Measurements from ENCODE around the gene MTIF2. TPM values are rescaled to one million over a fixed set of nuclear protein-coding genes. Genes with fewer than 3 reads are reported as not detected.
A peak's percentile ranks its signal among the peaks of the same experiment; 100 is the strongest.
"Not testable (repeated sequence)": the region's sequence is repeated elsewhere in the genome, so short reads cannot be mapped to it uniquely, and the experiment has no call there.

The MTIF2 gene
- total RNA-seq, 2 donors from 2014 or later = 39.1 to 49.9 TPM

GRCh38 chr2:55301277-55301676, 32.2 kb upstream of the MTIF2 start:
- no peaks in the 10 kb centered on the region for H3K4me1 ChIP-seq
- intact Hi-C loops (cut with DNase I) = no loop called here
- no peak for TF ChIP-seq CTCF (IDR thresholded peaks at IDR 0.05)

DNA sequence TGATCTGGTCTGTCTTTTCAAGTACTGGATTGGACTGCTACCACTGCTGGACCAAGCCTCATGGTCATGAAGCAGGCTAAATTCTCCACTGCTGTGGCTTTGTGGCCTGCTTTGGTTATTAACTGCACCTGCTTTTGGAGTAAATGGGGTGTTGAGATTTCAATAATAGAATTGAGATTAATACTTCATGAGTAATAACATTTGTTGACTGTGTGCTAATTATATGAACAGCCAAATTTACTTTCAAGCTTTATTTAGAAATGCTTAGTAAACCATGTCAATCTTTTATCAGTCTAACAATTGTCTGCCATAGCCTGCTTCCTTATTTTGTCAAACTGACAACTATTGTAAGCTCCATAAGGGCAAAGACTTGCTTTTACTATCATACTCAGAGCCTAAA, 27.4 kb upstream of the MTIF2 start:
- TF ChIP-seq CTCF (IDR thresholded peaks at IDR 0.05) = no peak
- H3K36me3 ChIP-seq = no peaks in the 10 kb centered on the region
- H3K27me3 ChIP-seq = no peaks in the 10 kb centered on the region
- H3K9ac ChIP-seq (ENCODE audit: low read depth in 2 of 2, low read length in 2 of 2) = no peak overlapping the region
- no peaks in the 10 kb centered on the region for H3K4me1 ChIP-seq
- H3K4me3 ChIP-seq = no peak overlapping the region
- intact Hi-C loops (cut with DNase I) = no loop called here
- no peak for DNase-seq
- no peaks in the 10 kb centered on the region for H3K9me3 ChIP-seq
- no peak overlapping the region for H3K27ac ChIP-seq

More at GRCh38 chr2:55301277-55301676, 32.2 kb upstream of the MTIF2 start:
- H3K27ac ChIP-seq = no peak overlapping the region
- H3K36me3 ChIP-seq = no peaks in the 10 kb centered on the region
- H3K9ac ChIP-seq (ENCODE audit: low read depth in 2 of 2, low read length in 2 of 2) = no peak overlapping the region
- no peak overlapping the region for H3K4me3 ChIP-seq
- DNase-seq = no peak
- no peaks in the 10 kb centered on the region for H3K9me3 ChIP-seq
- H3K27me3 ChIP-seq = no peaks in the 10 kb centered on the region

- no peak for TF ChIP-seq CTCF (IDR thresholded peaks at IDR 0.05)
- Histone ChIP-seq H3K36me3 (no peaks in the 10 kb centered on the region), H3K27ac (no peak overlapping the region), H3K9ac (ENCODE audit: low read depth in 2 of 2, low read length in 2 of 2) (no peak overlapping the region), H3K9me3 (no peaks in the 10 kb centered on the region), H3K27me3 (no peaks in the 10 kb centered on the region), H3K4me1 (no peaks in the 10 kb centered on the region), H3K4me3 (peak overlapping the region; percentile 77)
- DNase-seq = no peak
- intact Hi-C loops (cut with DNase I) = no loop called here
These were observed 14.1 kb upstream of the MTIF2 start for GRCh38 chr2:55283083-55283482.

DNA sequence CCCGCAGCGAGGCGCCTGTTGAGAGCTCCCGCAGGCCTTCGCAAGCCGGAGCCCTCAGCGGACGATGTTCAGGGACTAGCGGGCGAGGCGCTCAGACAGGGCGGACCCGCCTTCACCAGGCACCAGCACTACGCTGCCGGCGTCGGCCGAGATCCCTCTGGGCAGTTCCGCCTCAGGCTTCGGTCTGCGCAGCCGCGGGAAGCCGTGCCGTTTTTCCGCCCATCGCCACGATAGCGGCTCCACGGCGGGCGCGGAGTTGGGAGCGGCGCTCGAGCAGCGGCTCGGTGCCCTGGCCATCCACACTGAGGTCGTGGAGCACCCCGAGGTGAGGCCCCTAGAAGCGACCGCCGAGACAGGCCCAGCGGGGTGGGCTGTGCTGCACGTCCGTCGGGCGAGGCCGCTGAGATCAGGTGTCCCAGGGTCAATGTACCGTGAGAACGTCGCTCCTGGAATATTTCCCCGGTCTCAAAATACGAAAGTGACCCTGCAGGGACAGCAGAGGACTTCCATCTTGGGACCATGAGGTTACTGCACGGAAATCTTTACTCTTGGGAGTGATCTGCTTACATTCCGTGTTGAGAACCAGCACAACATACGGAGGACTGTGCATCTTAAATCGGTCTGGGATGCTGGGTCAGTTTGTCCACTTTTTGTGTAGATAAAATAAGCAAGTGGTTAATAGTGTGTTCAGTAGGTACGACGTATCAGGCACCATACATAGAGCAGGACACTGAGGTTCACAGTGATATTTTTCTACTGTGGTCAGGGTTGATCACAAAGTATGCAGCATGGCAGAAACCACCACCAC, 13.3 kb upstream of the MTIF2 start:
- no peaks in the 10 kb centered on the region for H3K36me3 ChIP-seq
- no peaks in the 10 kb centered on the region for H3K4me1 ChIP-seq
- peak overlapping the region; percentile 77 for H3K4me3 ChIP-seq
- no peaks in the 10 kb centered on the region for H3K27me3 ChIP-seq
- DNase-seq = peak; percentile 90
- intact Hi-C loops (cut with DNase I) = no loop called here
- H3K27ac ChIP-seq = peak overlapping the region; percentile 94
- no peaks in the 10 kb centered on the region for H3K9me3 ChIP-seq
- TF ChIP-seq CTCF (IDR thresholded peaks at IDR 0.05) = no peak
- H3K9ac ChIP-seq (ENCODE audit: low read depth in 2 of 2, low read length in 2 of 2) = peak overlapping the region; percentile 79 to 86

DNA sequence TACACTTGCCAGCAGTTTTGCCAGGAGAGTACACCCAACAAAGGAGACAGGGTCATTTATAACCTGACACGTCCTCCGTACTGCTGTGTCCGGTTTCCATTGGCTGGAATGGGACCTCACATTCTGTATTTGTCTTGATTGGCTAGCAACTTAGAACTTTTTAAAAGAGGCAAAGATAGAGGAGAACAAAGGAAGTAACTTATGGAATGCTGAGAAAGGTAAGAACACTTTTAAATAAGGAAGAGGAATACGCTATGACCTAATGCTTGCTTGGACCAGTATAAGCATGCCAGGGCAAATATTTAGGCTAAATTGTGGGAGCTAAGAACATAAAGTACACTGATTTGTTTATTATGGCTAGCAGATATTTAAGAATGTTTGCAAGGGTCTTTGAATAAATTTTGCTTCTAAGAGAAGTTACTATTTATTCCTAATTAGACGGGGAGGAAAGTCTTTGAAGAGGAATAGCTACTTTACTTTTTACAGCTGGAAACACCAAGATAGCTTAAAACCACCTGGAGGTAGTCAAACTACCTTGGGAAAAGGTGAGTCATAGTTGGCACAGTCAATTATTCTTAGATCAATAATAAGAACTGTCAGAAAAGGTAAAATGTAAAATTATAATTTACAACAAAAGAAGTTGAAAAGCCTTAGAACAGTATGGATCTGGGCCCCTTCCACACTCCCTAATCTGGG, 12.0 kb upstream of the MTIF2 start:
- DNase-seq; H3K4me1 ChIP-seq; H3K4me3 ChIP-seq; H3K27me3 ChIP-seq; H3K9me3 ChIP-seq; intact Hi-C loops (cut with DNase I); H3K36me3 ChIP-seq; H3K9ac ChIP-seq (ENCODE audit: low read depth in 2 of 2, low read length in 2 of 2): not testable (repeated sequence)
- H3K27ac ChIP-seq = peak overlapping the region; percentile 94

DNA sequence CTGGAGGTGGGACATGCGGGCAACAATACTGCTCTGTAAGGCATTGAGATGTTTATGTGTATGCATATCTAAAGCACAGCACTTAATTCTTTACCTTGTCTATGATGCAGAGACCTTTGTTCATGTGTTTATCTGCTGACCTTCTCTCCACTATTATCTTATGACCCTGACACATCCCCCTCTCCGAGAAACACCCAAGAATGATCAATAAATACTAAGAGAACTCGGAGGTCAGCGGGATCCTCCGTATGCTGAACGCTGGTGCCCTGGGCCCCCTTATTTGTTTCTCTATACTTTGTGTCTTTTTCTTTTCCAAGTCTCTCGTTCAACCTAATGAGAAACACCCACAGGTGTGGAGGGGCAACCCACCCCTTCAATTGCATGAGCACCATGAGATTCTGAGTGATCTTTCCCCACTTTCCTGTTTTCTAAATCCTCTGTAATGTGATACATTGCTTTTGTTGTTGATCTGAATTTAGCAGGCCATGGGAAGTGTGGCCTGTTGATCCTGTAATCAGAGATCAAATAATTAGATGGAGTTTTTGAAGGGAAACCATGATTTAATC, 10.9 kb upstream of the MTIF2 start:
- H3K27me3 ChIP-seq; DNase-seq; H3K9ac ChIP-seq (ENCODE audit: low read depth in 2 of 2, low read length in 2 of 2); H3K36me3 ChIP-seq; H3K9me3 ChIP-seq; H3K4me1 ChIP-seq; H3K4me3 ChIP-seq; H3K27ac ChIP-seq; intact Hi-C loops (cut with DNase I): not testable (repeated sequence)

- H3K9ac ChIP-seq (ENCODE audit: low read depth in 2 of 2, low read length in 2 of 2); intact Hi-C loops (cut with DNase I): not testable (repeated sequence)
These were observed 10.3 kb upstream of the MTIF2 start for GRCh38 chr2:55279214-55279835.

More at GRCh38 chr2:55279214-55279835, 10.3 kb upstream of the MTIF2 start:
- H3K4me1 ChIP-seq, H3K36me3 ChIP-seq, H3K4me3 ChIP-seq, DNase-seq, H3K27ac ChIP-seq, H3K9me3 ChIP-seq, H3K27me3 ChIP-seq: not testable (repeated sequence)
